ENCODE results near the gene SCAF1. TPM values are rescaled to one million over a fixed set of nuclear protein-coding genes. Genes with fewer than 3 reads are reported as not detected.

The SCAF1 gene
- total and polyA plus RNA-seq, 2 of the 13 experiments (the other 11 are each of a cell fraction or from before 2014, with no cell fraction given) = 3.3 to 6.1 TPM

GRCh38 chr19:49677231-49677900 is 35.4 kb downstream of the SCAF1 start, which contains the start of gene PRMT1 (continued):
- TF ChIP-seq TIGD3 (CRISPR knock-in tag; IDR thresholded peaks at IDR 0.05; ENCODE audit: borderline replicate concordance) = no peak
- no peak for TF ChIP-seq ZNF713 (CRISPR knock-in tag; IDR thresholded peaks at IDR 0.05)
- TF ChIP-seq ZBTB7A (CRISPR knock-in tag; IDR thresholded peaks at IDR 0.05) = peak; percentile 84; the same call in 1 of the 2 replicates
- TF ChIP-seq RBAK (CRISPR knock-in tag; IDR thresholded peaks at IDR 0.05) = no peak
- TF ChIP-seq ZC3H4 (CRISPR knock-in tag; IDR thresholded peaks at IDR 0.05; ENCODE audit: borderline replicate concordance) = no peak
- no peak for TF ChIP-seq ZSCAN22 (CRISPR knock-in tag; IDR thresholded peaks at IDR 0.05)
- TF ChIP-seq MAFK (conservative IDR thresholded peaks at IDR 0.05 in 1 of 2, IDR thresholded peaks at IDR 0.05 in 1 of 2; ENCODE audit: low read length in 2 of 2) = no peak
- TF ChIP-seq ATF3 (CRISPR knock-in tag; IDR thresholded peaks at IDR 0.05) = peak; percentile 25; the same call in 1 of the 2 replicates
- 0 out of 2 replicates have a peak, but pooled peaks have one; percentile 45 for TF ChIP-seq CBFB (CRISPR knock-in tag; IDR thresholded peaks at IDR 0.05)
- TF ChIP-seq ZNF660 (CRISPR knock-in tag; IDR thresholded peaks at IDR 0.05; ENCODE audit: borderline replicate concordance, low read depth) = no peak
- no peak for TF ChIP-seq ZNF704 (CRISPR knock-in tag; IDR thresholded peaks at IDR 0.05; ENCODE audit: borderline replicate concordance)
- no peak for TF ChIP-seq PRDM15 (CRISPR knock-in tag; IDR thresholded peaks at IDR 0.05)
- no peak for TF ChIP-seq ARID2 (CRISPR knock-in tag; IDR thresholded peaks at IDR 0.05; ENCODE audit: borderline replicate concordance)
- TF ChIP-seq, protein P1, sequence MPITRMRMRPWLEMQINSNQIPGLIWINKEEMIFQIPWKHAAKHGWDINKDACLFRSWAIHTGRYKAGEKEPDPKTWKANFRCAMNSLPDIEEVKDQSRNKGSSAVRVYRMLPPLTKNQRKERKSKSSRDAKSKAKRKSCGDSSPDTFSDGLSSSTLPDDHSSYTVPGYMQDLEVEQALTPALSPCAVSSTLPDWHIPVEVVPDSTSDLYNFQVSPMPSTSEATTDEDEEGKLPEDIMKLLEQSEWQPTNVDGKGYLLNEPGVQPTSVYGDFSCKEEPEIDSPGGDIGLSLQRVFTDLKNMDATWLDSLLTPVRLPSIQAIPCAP (CRISPR knock-in tag; IDR thresholded peaks at IDR 0.05; ENCODE audit: low read depth) = no peak
- TF ChIP-seq, protein P2, sequence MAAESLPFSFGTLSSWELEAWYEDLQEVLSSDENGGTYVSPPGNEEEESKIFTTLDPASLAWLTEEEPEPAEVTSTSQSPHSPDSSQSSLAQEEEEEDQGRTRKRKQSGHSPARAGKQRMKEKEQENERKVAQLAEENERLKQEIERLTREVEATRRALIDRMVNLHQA (CRISPR knock-in tag; IDR thresholded peaks at IDR 0.05) = no peak
- TF ChIP-seq ZNF775 (CRISPR knock-in tag; IDR thresholded peaks at IDR 0.05; ENCODE audit: borderline replicate concordance) = no peak
- no peak for TF ChIP-seq FOXJ3 (CRISPR knock-in tag; IDR thresholded peaks at IDR 0.05; ENCODE audit: borderline replicate concordance)

All from HepG2 (cell line).